ENCODE results near the gene TMPRSS9.

- TF ChIP-seq CTCF (IDR thresholded peaks at IDR 0.05; ENCODE audit: low read depth, low read length) (no peak), EZH2phosphoT487 (IDR thresholded peaks at IDR 0.05; ENCODE audit: low read depth) (no peak)
Observed at GRCh38 chr19:2415281-2415972, 55.4 kb downstream of the TMPRSS9 start.

All from OCI-LY3 (cell line).